ENCODE data around the gene CXCL13.

DNA sequence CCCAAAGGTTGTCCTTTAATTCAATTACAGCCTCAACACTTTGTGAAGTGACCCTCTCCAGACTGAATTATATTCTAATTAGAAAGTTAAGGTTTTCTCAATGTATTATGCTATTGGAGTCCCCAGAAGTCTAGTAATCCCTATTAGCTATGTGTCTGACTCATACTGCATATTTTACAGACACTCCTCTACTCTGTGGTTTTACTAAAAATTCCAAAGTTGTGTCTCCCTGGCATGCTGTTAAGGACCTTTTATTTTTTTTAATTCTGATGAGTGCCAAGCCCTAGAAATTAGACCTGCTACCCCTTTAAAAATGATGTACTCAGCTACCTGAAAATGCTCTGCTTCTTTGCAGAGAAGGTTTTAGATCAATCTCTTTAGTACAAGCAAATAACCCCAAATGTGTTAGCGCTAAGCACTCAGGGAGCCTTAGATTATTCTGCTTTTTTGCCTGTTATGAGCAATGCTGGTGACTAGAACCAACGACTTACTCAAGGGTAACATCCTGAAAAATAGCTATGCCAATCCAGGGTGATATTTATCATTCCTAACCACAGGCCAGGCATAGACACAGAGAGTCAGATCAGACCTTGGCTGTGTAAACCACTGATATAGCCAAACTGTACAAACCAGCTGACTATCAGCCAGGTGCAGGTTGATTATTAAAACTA, 26.1 kb upstream of the CXCL13 start:
- TF ChIP-seq, protein P1, sequence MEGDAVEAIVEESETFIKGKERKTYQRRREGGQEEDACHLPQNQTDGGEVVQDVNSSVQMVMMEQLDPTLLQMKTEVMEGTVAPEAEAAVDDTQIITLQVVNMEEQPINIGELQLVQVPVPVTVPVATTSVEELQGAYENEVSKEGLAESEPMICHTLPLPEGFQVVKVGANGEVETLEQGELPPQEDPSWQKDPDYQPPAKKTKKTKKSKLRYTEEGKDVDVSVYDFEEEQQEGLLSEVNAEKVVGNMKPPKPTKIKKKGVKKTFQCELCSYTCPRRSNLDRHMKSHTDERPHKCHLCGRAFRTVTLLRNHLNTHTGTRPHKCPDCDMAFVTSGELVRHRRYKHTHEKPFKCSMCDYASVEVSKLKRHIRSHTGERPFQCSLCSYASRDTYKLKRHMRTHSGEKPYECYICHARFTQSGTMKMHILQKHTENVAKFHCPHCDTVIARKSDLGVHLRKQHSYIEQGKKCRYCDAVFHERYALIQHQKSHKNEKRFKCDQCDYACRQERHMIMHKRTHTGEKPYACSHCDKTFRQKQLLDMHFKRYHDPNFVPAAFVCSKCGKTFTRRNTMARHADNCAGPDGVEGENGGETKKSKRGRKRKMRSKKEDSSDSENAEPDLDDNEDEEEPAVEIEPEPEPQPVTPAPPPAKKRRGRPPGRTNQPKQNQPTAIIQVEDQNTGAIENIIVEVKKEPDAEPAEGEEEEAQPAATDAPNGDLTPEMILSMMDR (IDR thresholded peaks at IDR 0.05): no peak
- no peak for TF ChIP-seq POLR2A (IDR thresholded peaks at IDR 0.05)
